Measurements from ENCODE around the gene GPATCH3.

GPATCH3 gene

GRCh38 chr1:26856604-26857469 is 43.4 kb downstream of the GPATCH3 start:
- no peak for DNase-seq (ENCODE audit: low spot score)

GRCh38 chr1:26856181-26856580 is 44.1 kb downstream of the GPATCH3 start:
- TF ChIP-seq CTCF (IDR thresholded peaks at IDR 0.05; ENCODE audit: extremely low read depth, missing control alignments): no peak
- no peak for DNase-seq (ENCODE audit: low spot score)

More at GRCh38 chr1:26856604-26857469, 43.4 kb downstream of the GPATCH3 start:
- TF ChIP-seq CTCF (IDR thresholded peaks at IDR 0.05; ENCODE audit: extremely low read depth, missing control alignments): no peak

GRCh38 chr1:26855636-26856035 is 44.6 kb downstream of the GPATCH3 start:
- no peak for DNase-seq (ENCODE audit: low spot score)
- no peak for TF ChIP-seq CTCF (IDR thresholded peaks at IDR 0.05; ENCODE audit: extremely low read depth, missing control alignments)

- TF ChIP-seq CTCF (IDR thresholded peaks at IDR 0.05; ENCODE audit: extremely low read depth, missing control alignments): no peak
- DNase-seq (ENCODE audit: low spot score): no peak
These were observed 45.4 kb downstream of the GPATCH3 start for GRCh38 chr1:26854906-26855305.

GRCh38 chr1:26853600-26853999 is 46.7 kb downstream of the GPATCH3 start:
- TF ChIP-seq CTCF (IDR thresholded peaks at IDR 0.05; ENCODE audit: extremely low read depth, missing control alignments): no peak
- DNase-seq (ENCODE audit: low spot score): no peak

- DNase-seq (ENCODE audit: low spot score): peak; percentile 75
- peak; percentile 76 for TF ChIP-seq CTCF (IDR thresholded peaks at IDR 0.05; ENCODE audit: extremely low read depth, missing control alignments)
These were observed 47.1 kb downstream of the GPATCH3 start for GRCh38 chr1:26853156-26853555.

- TF ChIP-seq CTCF (IDR thresholded peaks at IDR 0.05; ENCODE audit: extremely low read depth, missing control alignments): no peak
- no peak for DNase-seq (ENCODE audit: low spot score)
These were observed 47.6 kb downstream of the GPATCH3 start for GRCh38 chr1:26852701-26853100.

Measured in GM20000 (cell line).